Coronary artery (tissue), 2 donors: ENCODE results near the gene ENAM.

Source experiments
- DNase-seq: peaks from one replicate; pipeline ENCODE4 v3.0.0-alpha.2; 2017; ENCODE audit warnings: low spot score
- H3K27ac ChIP-seq, 2 donors: fragments of 200-600 bp; sonication (generic); one replicate each; pipeline ENCODE4 v1.5.1; 2016 to 2019
- H3K4me3 ChIP-seq: fragments of 200-600 bp; sonication (generic); 2 replicates; pipeline ENCODE4 v1.5.1; 2016; ENCODE audit warnings: mild to moderate bottlenecking, moderate library complexity
- TF ChIP-seq, protein P1 (sequence below): fragments of 200-600 bp; sonication (generic); IDR thresholded peaks from one replicate; pipeline ENCODE4 v1.5.1; 2019; ENCODE audit warnings: antibody characterized with exemption

Gene ENAM, protein sequence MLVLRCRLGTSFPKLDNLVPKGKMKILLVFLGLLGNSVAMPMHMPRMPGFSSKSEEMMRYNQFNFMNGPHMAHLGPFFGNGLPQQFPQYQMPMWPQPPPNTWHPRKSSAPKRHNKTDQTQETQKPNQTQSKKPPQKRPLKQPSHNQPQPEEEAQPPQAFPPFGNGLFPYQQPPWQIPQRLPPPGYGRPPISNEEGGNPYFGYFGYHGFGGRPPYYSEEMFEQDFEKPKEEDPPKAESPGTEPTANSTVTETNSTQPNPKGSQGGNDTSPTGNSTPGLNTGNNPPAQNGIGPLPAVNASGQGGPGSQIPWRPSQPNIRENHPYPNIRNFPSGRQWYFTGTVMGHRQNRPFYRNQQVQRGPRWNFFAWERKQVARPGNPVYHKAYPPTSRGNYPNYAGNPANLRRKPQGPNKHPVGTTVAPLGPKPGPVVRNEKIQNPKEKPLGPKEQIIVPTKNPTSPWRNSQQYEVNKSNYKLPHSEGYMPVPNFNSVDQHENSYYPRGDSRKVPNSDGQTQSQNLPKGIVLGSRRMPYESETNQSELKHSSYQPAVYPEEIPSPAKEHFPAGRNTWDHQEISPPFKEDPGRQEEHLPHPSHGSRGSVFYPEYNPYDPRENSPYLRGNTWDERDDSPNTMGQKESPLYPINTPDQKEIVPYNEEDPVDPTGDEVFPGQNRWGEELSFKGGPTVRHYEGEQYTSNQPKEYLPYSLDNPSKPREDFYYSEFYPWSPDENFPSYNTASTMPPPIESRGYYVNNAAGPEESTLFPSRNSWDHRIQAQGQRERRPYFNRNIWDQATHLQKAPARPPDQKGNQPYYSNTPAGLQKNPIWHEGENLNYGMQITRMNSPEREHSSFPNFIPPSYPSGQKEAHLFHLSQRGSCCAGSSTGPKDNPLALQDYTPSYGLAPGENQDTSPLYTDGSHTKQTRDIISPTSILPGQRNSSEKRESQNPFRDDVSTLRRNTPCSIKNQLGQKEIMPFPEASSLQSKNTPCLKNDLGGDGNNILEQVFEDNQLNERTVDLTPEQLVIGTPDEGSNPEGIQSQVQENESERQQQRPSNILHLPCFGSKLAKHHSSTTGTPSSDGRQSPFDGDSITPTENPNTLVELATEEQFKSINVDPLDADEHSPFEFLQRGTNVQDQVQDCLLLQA

DNA sequence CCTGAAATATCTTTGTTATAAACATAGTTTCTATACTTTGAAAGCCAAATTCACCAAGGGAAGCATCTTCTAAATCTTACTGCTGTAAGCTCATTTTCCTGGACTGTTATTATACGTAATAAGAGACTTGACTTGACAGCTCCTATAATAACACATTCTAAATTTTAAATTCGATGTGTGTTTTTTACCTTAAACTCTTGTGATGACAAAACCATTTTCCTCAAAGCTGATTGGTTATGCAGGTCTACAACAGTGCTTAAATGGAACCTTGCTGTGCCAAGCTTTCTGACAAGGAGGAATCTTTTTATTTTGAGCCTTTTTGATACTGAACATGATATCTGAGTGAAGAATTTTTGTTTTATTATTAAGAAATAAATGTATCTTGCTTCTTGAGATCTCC, at the start of gene ENAM:
Gene ENAM (plus strand): TSS at position 301 of the 400 bp plus-strand sequence. CDS start 757 bp downstream, outside the sequence.
- no peak for DNase-seq
- TF ChIP-seq, protein P1, sequence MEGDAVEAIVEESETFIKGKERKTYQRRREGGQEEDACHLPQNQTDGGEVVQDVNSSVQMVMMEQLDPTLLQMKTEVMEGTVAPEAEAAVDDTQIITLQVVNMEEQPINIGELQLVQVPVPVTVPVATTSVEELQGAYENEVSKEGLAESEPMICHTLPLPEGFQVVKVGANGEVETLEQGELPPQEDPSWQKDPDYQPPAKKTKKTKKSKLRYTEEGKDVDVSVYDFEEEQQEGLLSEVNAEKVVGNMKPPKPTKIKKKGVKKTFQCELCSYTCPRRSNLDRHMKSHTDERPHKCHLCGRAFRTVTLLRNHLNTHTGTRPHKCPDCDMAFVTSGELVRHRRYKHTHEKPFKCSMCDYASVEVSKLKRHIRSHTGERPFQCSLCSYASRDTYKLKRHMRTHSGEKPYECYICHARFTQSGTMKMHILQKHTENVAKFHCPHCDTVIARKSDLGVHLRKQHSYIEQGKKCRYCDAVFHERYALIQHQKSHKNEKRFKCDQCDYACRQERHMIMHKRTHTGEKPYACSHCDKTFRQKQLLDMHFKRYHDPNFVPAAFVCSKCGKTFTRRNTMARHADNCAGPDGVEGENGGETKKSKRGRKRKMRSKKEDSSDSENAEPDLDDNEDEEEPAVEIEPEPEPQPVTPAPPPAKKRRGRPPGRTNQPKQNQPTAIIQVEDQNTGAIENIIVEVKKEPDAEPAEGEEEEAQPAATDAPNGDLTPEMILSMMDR: no peak
- Histone ChIP-seq H3K4me3 (no peak within 1 kb of the TSS), H3K27ac (no peak within 1 kb of the TSS)

GRCh38 chr4:70581980-70582379, 46.6 kb upstream of the ENAM start:
- Histone ChIP-seq H3K4me3 (no peak overlapping the region), H3K27ac (no peak overlapping the region)
- DNase-seq: no peak
- TF ChIP-seq, protein P1: no peak

DNA sequence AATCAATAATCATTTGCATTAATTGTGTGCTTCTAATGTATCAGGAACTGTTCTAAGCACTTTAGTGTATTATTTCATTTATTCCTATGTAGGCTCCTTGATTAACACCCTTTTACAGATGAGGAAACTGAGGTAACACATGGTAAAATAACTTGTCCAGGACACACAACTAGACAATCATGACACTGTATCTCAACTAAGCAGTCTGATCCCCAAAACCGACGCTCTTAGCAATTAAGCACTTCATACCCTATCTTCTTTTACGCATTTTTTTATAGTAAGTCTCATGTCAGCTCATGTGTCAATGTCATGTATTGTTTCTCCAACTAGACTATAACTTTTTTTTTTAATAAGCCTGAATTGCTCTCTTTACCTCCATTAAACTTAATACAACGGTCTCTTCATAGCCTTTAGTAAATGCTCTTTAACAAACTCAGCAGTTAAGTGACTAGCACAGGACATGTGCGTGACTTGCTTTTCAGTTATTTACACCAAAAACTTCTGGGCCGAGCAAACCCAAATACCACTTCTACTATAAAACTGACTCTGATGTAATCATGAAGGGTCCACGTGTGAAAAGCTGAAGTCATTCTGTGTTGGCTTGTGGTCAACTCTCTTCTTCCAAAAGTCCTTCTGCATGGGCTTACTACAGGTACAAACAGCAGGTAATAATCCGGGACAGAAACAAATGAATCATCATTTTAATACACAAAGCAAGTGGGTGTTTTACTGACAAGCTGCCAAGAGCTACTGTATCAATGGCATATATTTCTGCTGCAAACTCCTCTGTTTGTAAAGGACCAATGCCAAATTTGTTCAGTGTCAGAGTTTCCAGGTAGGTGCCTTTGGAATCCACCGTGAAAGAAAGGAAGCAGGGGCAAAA, 44.4 kb upstream of the ENAM start:
- Histone ChIP-seq H3K4me3 (no peak overlapping the region), H3K27ac (no peak overlapping the region)
- DNase-seq: no peak
- TF ChIP-seq, protein P1: no peak

- DNase-seq: no peak
- H3K27ac ChIP-seq: no peak overlapping the region
- no peak overlapping the region for H3K4me3 ChIP-seq
- TF ChIP-seq, protein P1: no peak
These were observed 41.7 kb upstream of the ENAM start for GRCh38 chr4:70586841-70587240.

DNA sequence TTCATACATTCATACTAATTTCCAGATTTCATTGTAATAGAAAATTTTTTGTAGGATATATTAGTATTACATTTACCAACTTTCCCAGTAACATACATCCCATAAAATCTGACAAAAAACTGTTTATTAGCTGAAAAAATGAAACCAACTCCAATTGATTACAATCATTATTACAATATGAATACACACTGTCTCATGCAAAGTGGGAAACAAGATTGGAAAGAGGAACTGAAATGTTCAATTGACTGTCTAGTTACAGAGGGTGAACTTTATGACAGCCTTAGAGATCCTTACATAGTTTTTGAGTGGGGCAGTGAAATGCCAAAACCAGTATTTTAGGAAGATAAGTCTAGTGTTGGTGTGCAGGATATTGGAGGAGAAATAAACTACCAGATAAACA, 38.8 kb upstream of the ENAM start:
- Histone ChIP-seq H3K27ac (no peak overlapping the region), H3K4me3 (no peak overlapping the region)
- TF ChIP-seq, protein P1: no peak
- DNase-seq: no peak

GRCh38 chr4:70591955-70592582, 36.5 kb upstream of the ENAM start, which contains the start of gene AMBN:
TSS of gene AMBN (plus strand) at chr4:70592256. CDS start at chr4:70592359, 103 bp downstream.
- no peak for DNase-seq
- Histone ChIP-seq H3K27ac (no peak within 1 kb of the TSS), H3K4me3 (no peak within 1 kb of the TSS)
- TF ChIP-seq, protein P1: no peak
